ENCODE measurements around the gene ATG9A.

The ATG9A gene

GRCh38 chr2:219252084-219252483, 22.6 kb upstream of the ATG9A start:
- no peak for DNase-seq

DNA sequence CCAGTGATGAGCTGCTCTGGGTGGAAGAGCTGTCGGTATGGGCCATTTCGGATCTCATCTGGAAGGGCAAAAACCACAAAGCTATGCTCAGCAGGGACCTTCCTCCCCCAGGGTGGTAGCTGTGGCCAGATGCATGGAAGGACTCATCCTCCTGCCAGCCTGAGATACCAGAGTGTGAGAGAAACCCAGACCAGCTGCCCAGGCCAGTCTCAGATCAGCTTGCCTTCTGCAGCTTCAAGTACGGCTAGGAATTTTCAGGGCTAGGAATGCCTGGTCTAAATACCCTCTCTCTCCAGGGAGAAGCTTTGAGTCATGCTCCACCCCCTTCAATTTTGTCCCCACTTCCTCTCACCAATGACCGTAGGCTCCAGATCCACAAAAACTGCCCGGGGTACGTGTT, 22.2 kb upstream of the ATG9A start:
- DNase-seq, result no peak

DNA sequence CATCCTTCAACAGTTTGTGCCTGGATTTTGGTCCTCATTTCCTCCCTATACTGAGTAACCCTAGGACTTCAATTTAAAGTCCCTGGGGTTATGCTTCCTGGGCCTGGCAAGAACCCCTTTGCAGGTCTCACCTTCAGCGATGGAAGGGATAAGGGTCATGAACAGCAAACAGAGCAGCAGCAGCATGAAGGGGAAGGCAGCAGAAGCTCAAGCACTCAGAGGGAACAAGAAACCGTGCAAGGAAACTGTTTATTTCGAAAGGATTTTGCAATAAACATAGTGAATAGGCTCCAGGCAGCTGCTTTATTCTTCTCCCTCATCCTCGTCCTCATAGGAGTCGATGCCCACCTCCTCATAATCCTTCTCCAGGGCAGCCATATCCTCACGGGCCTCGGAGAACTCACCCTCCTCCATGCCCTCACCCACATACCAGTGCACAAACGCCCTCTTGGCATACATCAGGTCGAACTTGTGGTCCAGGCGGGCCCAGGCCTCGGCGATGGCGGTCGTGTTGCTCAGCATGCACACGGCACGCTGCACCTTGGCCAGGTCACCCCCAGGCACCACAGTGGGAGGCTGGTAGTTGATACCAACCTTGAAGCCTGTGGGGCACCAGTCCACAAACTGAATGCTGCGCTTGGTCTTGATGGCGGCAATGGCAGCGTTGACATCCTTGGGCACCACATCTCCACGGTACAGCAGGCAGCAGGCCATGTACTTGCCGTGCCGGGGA, 20.8 kb upstream of the ATG9A start:
- DNase-seq, result no peak

GRCh38 chr2:219249203-219249980, 20.0 kb upstream of the ATG9A start:
- DNase-seq, result peak; percentile 40

GRCh38 chr2:219248845-219249202, 19.4 kb upstream of the ATG9A start:
- DNase-seq, result no peak

- DNase-seq, result no peak
These were observed 18.5 kb upstream of the ATG9A start for GRCh38 chr2:219247678-219248642.

DNA sequence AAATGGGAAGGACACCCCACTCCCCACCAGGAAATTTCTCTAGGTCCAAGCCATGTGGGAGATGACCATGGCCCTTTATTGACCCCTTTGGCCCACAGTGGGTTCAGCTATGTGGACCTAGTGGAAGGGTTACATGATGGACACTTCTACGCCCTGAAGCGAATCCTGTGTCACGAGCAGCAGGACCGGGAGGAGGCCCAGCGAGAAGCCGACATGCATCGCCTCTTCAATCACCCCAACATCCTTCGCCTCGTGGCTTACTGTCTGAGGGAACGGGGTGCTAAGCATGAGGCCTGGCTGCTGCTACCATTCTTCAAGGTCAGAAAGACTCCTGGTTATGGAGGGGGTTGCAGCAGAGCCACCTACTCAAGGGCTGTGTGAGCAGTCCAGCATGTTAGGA, 17.1 kb upstream of the ATG9A start:
- no peak for DNase-seq

DNA sequence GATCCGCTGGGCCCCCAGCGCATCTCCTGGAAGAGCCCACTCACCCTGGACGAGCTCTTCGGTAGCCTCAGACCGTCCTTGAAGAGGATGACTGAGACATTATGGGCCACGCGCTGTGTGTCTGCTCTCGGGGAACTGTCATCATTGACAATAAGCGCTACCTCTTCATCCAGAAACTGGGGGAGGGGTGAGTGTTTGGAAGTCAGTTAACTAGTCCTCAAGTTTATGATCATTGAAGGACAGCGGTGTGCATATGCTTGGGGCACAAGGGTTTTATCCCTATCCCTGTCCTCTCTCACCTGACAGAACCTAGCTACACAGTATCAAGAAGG, 16.4 kb upstream of the ATG9A start:
- DNase-seq, result no peak

GRCh38 chr2:219245148-219245898, 15.9 kb upstream of the ATG9A start, which contains the start of the genes GLB1L and STK16:
GLB1L (minus strand) TSS chr2:219245444; CDS start chr2:219243573, 1,871 bp downstream.
STK16 (plus strand) TSS chr2:219245479; CDS start chr2:219246000, 521 bp downstream.
- DNase-seq, result peak; percentile 14

DNA sequence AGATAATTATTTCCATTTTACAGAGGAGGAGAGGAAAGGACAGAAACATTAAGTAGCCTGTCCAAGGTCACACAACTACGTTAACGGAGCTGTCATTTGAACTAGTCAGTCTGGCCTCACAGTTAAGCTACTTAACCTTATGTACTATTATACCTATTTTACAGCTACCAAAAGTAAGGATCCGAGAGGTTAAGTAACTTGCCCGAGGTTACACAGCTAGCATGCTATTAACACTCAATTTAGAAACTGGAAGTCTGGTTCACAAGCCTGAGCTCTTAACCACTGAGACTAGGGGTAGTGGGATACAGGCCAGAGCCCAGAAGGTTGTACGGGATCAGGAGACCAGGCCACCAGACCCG, 15.3 kb upstream of the ATG9A start:
- no peak for DNase-seq

DNA sequence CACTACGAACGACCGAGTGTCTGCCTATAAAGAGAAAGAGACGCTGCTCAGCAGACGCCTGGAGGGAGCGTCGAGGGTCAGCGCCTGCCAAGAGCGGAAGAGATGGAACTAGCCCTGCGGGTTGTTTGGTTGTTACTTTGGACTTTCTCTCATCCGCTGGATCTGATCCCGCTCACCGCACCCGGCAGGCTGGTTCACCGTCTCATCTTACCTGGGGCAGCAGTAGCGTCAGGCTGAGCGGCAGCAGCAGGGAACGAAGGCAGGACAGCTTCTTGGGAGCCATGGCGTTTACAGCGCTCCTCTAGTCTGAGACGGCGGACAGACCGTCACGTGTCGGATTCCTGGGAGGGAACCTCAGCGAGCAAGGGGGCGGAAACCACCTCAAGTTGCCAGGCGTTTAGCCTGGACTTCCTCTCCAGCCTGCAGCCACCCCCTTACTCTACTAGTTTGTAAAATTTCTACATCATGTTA, 13.9 kb upstream of the ATG9A start:
- no peak for DNase-seq

- DNase-seq, result no peak
These were observed 4.9 kb upstream of the ATG9A start for GRCh38 chr2:219234331-219234730.

DNA sequence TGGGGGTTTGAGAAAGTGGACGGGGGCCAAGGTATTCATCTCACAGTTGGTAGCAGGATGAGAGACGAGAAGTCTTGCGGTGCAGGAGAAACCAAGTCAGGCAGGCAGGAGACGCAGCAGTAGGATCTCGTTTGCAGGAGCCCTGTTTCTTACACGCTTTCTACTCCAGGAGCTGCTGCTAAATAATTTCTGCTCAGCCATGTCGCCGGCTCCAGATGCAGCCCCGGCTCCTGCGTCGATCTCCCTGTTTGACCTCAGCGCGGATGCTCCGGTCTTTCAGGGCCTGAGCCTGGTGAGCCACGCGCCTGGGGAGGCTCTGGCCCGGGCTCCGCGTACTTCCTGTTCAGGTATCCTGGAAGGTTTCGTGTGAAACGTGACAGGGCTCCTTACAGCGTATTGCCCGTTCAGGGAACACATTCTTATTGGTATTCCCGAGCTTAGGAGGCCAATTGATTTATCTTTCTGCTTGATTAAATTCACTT, 664 bp upstream of the ATG9A start:
- DNase-seq, result no peak

- no peak for DNase-seq
These were observed 528 bp downstream of the ATG9A start for GRCh38 chr2:219228911-219229304.

DNA sequence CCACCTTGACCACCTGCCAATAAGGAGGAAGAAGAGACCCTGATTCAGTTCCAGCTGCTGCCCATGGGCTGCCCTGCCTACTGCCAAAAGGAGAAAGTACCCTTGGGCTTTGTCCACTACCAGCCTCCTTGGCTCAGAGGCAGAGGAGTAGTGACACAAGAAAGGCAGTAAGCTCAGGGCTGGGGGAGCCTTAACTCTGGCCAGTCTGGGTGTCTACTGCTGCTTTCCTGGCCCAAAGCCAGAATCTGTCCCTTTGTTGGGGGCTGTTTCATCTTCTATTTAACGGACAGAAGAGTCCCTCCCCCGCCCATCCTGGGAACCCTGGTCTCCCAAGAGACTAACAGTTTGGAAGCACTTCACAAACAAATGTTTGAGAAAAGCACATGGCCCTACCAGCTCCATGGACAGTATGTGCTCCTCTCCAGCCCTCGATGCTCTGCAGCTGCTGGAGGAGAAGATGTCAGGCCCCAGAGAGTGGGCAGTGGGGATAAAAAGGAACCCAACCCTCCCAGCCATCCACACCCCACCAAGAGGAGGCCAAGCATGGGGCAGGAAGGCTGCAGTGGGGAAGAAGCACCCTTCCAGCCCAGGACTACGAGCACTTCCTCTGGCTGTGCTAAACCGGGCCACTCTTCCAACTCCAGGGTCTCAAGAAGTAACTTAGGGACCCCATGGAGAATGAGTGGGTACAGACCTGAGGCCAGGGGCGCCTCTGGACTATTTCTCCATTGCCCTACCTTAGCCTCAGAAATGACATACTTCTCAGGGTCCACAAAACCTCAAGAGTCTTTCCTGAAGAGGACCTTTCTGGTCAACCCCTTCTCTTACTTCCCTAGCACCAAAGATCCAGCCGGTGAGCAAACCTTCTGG, 1.2 kb downstream of the ATG9A start:
- no peak for DNase-seq

- no peak for DNase-seq
These were observed 4.1 kb downstream of the ATG9A start for GRCh38 chr2:219225350-219225749.

- no peak for DNase-seq
These were observed 5.4 kb downstream of the ATG9A start for GRCh38 chr2:219223831-219224610.

DNA sequence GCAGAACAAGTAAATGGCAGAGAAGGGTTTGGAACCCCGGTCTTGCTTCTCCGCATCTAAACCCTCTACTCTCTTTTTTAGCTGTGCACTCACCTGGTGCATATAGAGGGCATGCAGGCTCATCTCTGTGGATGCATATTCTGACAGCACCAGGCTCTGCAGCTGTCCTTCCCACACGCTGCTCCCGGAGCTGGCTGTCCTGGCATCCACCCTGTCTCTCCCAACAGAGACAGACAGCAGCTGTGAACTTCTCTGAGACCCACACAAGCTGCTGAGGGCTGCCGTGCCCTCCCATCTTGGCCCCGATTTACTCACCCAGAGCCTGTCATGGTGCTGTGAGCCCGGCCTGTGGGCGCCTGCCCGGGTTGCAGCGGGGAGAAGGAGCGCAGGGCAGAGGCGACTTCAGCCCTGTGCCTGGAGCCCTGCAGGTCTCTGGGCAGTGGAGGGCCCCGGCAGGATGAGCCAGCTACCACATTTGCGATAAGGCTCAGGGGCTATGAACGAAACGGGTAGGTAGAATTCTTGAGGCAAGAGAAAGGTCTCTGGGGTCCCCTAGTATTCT, 7.4 kb downstream of the ATG9A start:
- DNase-seq, result no peak

GRCh38 chr2:219220652-219221402, 8.6 kb downstream of the ATG9A start:
- DNase-seq, result no peak
